ENCODE data around the gene UBE2D1. TPM values are rescaled to one million over a fixed set of nuclear protein-coding genes. Genes with fewer than 3 reads are reported as not detected.

UBE2D1 gene
- total and polyA plus RNA-seq, 9 of the 15 experiments (the other 6 are each of a cell fraction or from before 2014, with no cell fraction given) = 4.1 to 24.4 (median 12.3) TPM

- TF ChIP-seq ZNF696 (CRISPR knock-in tag; conservative IDR thresholded peaks at IDR 0.05) (no peak), TAF1 (IDR thresholded peaks at IDR 0.05; ENCODE audit: control insufficient read depth, extremely low read depth, insufficient read depth, low read length, severe bottlenecking) (peak; percentile 90), CEBPG (CRISPR knock-in tag; IDR thresholded peaks at IDR 0.05) (0 out of 2 replicates have a peak, but pooled peaks have one; percentile 20), CEBPG (tag; conservative IDR thresholded peaks at IDR 0.05 in 1 of 2, IDR thresholded peaks at IDR 0.05 in 1 of 2) (no peak), SMC3 (conservative IDR thresholded peaks at IDR 0.05; ENCODE audit: insufficient read depth, low read depth, low read length) (peak; percentile 59), EGR1 (conservative IDR thresholded peaks at IDR 0.05) (peak; percentile 99), HDAC2 (IDR thresholded peaks at IDR 0.05) (peak; percentile 68), HDAC1 (IDR thresholded peaks at IDR 0.05) (peak in 1 of 2 experiments; percentile 93; a peak in 2 of 4 replicates), HCFC1 (IDR thresholded peaks at IDR 0.05; ENCODE audit: low read depth, low read length) (peak; percentile 55), MEIS2 (IDR thresholded peaks at IDR 0.05; ENCODE audit: partially characterized antibody) (peak; percentile 64), HDAC6 (IDR thresholded peaks at IDR 0.05; ENCODE audit: low read depth, low read length) (no peak), KDM4B (IDR thresholded peaks at IDR 0.05; ENCODE audit: borderline replicate concordance in 2 of 2, low read depth in 1 of 2) (peak in 1 of 2 experiments; percentile 66; a peak in 1 of 4 replicates), GATAD2A (IDR thresholded peaks at IDR 0.05) (peak; percentile 89), RNF219 (CRISPR knock-in tag; IDR thresholded peaks at IDR 0.05) (no peak), ASH1L (IDR thresholded peaks at IDR 0.05; ENCODE audit: borderline replicate concordance, low read depth, partially characterized antibody) (no peak), KDM5B (IDR thresholded peaks at IDR 0.05; ENCODE audit: insufficient replicate concordance, low read depth, low read length) (peak; percentile 97), ZBTB1 (CRISPR knock-in tag; IDR thresholded peaks at IDR 0.05; ENCODE audit: borderline replicate concordance, low read depth) (peak; percentile 89; the same call in 1 of the 2 replicates), UBTF (IDR thresholded peaks at IDR 0.05; ENCODE audit: borderline replicate concordance in 1 of 2, low read depth in 2 of 2, low read length in 2 of 2) (peak; percentile 85 to 98; a peak in 3 of 4 replicates), ZNF24 (IDR thresholded peaks at IDR 0.05) (peak; percentile 44; the same call in 1 of the 2 replicates), ZNF76 (CRISPR knock-in tag; IDR thresholded peaks at IDR 0.05; ENCODE audit: borderline replicate concordance) (peak; percentile 70), ZNF445 (CRISPR knock-in tag; IDR thresholded peaks at IDR 0.05; ENCODE audit: low read depth) (no peak)
These were observed 50.4 kb downstream of the UBE2D1 start, which contains the start of gene TFAM (continued) for GRCh38 chr10:58384999-58385783.

Data from K562 (cell line).